Neural cell (in vitro differentiated cells): ENCODE results near the gene SAE1. TPM values are rescaled to one million over a fixed set of nuclear protein-coding genes. Genes with fewer than 3 reads are reported as not detected.

ENCODE experiments used
- H2AFZ ChIP-seq: fragments of 200-600, 300-800 bp; sonication (generic), shearing (Covaris generic); 2 replicates; pipeline ENCODE4 v1.6.0; 2014; ENCODE audit warnings: low read depth, mild to moderate bottlenecking, antibody characterized with exemption, low read length, moderate library complexity
- H3F3A ChIP-seq: fragments of 200-600 bp; shearing (Covaris generic); 2 replicates; pipeline ENCODE4 v1.6.1; 2016; ENCODE audit warnings: mild to moderate bottlenecking, moderate library complexity, mixed read lengths, antibody characterized with exemption, low read length; ENCODE audit not compliant: insufficient read depth, poor library complexity, severe bottlenecking
- H3K27ac ChIP-seq: fragments of 200-600, 300-800 bp; sonication (generic), shearing (Covaris generic); 2 replicates; pipeline ENCODE4 v1.5.1; 2014; ENCODE audit warnings: mild to moderate bottlenecking, low read length, moderate library complexity
- H3K27me3 ChIP-seq: fragments of 300-800, 200-600 bp; sonication (generic), shearing (Covaris generic); 2 replicates; pipeline ENCODE4 v1.6.0; 2014; ENCODE audit warnings: mild to moderate bottlenecking, low read depth, low read length, moderate library complexity; ENCODE audit not compliant: insufficient read depth
- H3K36me3 ChIP-seq: fragments of 300-800, 200-600 bp; sonication (generic), shearing (Covaris generic); 2 replicates; pipeline ENCODE4 v1.5.1; 2014; ENCODE audit warnings: mild to moderate bottlenecking, antibody characterized with exemption, low read length, moderate library complexity; ENCODE audit not compliant: insufficient read depth
- H3K4me2 ChIP-seq: fragments of 300-800, 200-600 bp; sonication (generic), shearing (Covaris generic); 2 replicates; pipeline ENCODE4 v1.6.0; 2014; ENCODE audit warnings: mild to moderate bottlenecking, low read length
- H3K4me3 ChIP-seq: fragments of 300-800, 200-600 bp; sonication (generic), shearing (Covaris generic); 2 replicates; pipeline ENCODE4 v1.5.1; 2014; ENCODE audit warnings: mild to moderate bottlenecking, low read length, moderate library complexity
- H3K79me2 ChIP-seq: fragments of 200-600 bp; shearing (Covaris generic); replicated peaks from 2 replicates; pipeline ENCODE4 v1.6.0; 2014; ENCODE audit warnings: mild to moderate bottlenecking, low read length, moderate library complexity; ENCODE audit not compliant: insufficient read depth
- H3K9ac ChIP-seq: fragments of 300-800, 200-600 bp; sonication (generic), shearing (Covaris generic); 2 replicates; pipeline ENCODE4 v1.6.1; 2016; ENCODE audit warnings: mild to moderate bottlenecking, low read length, mixed read lengths
- H3K9me2 ChIP-seq: fragments of 200-600 bp; shearing (Covaris generic); 2 replicates; pipeline ENCODE4 v1.6.1; 2016; ENCODE audit warnings: mild to moderate bottlenecking, low read length, mixed read lengths; ENCODE audit not compliant: insufficient read depth
- H3K9me3 ChIP-seq: fragments of 200-600, 300-800 bp; sonication (generic), shearing (Covaris generic); 2 replicates; pipeline ENCODE4 v1.6.1; 2016; ENCODE audit warnings: mild to moderate bottlenecking, mixed run types, low read length, moderate library complexity, mixed read lengths
- H4K20me1 ChIP-seq: fragments of 200-600 bp; shearing (Covaris generic); 2 replicates; pipeline ENCODE4 v1.6.1; 2016; ENCODE audit warnings: mild to moderate bottlenecking, mixed run types; ENCODE audit not compliant: insufficient read depth
- CTCF ChIP-seq: fragments of 450-650 bp; IDR thresholded peaks from 2 replicates; pipeline ENCODE4 v1.5.1; 2014; ENCODE audit warnings: antibody characterized with exemption, mild to moderate bottlenecking, moderate library complexity; ENCODE audit not compliant: poor library complexity, severe bottlenecking
- EP300 ChIP-seq: fragments of 450-650 bp; conservative IDR thresholded peaks from 2 replicates; pipeline ENCODE4 v1.6.1; 2014; ENCODE audit warnings: antibody characterized with exemption, mild to moderate bottlenecking, moderate library complexity; ENCODE audit not compliant: poor library complexity, severe bottlenecking
- EZH2 ChIP-seq: fragments of 200-600, 300-800 bp; shearing (Covaris generic), sonication (generic); IDR thresholded peaks from 2 replicates; pipeline ENCODE4 v1.6.1; 2014; ENCODE audit warnings: antibody characterized with exemption, low read length, borderline replicate concordance, mild to moderate bottlenecking; ENCODE audit not compliant: insufficient read depth, poor library complexity, severe bottlenecking
- MXI1 ChIP-seq: fragments of 450-650 bp; conservative IDR thresholded peaks from 2 replicates; pipeline ENCODE4 v1.6.1; 2014; ENCODE audit warnings: antibody characterized with exemption, mild to moderate bottlenecking; ENCODE audit not compliant: poor library complexity, severe bottlenecking
- POLR2AphosphoS5 ChIP-seq: IDR thresholded peaks from 2 replicates; pipeline ENCODE4 v1.6.1; 2012
- RAD21 ChIP-seq: fragments of 450-650 bp; conservative IDR thresholded peaks from 2 replicates; pipeline ENCODE4 v1.6.1; 2014; ENCODE audit warnings: antibody characterized with exemption, mild to moderate bottlenecking, moderate library complexity
- SMC3 ChIP-seq: fragments of 450-650 bp; conservative IDR thresholded peaks from 2 replicates; pipeline ENCODE4 v1.6.1; 2014; ENCODE audit warnings: antibody characterized with exemption, mild to moderate bottlenecking, moderate library complexity; ENCODE audit not compliant: poor library complexity
- TAF1 ChIP-seq: IDR thresholded peaks from 2 replicates; pipeline ENCODE4 v1.6.1; 2012; ENCODE audit warnings: low read depth
- polyA plus RNA-seq: library from polyadenylated mRNA; depleted of rRNA; stranded (reverse); fragments of >200 nt; gene quantifications from 2 replicates; pipeline ENCODE4 v1.2.3, GENCODE V29; 2014
- TF ChIP-seq, protein P1 (sequence below): IDR thresholded peaks from 2 replicates; pipeline ENCODE4 v1.6.1; 2012; ENCODE audit warnings: borderline replicate concordance

Gene SAE1
- polyA plus RNA-seq, 1 donor from 2014 or later = 178 TPM

- Histone ChIP-seq H2AFZ (peak within 1 kb of the TSS; percentile 51), H3K27me3 (no peaks in the 10 kb centered on the region), H3K36me3 (no peaks in the 10 kb centered on the region), H3K9me3 (no peaks in the 10 kb centered on the region), H3K79me2 (peaks cover 25% of the 10 kb centered on the region), H3K27ac (peak within 1 kb of the TSS; percentile 100), H3F3A (peaks cover 6% of the 10 kb centered on the region), H4K20me1 (no peaks in the 10 kb centered on the region), H3K9ac (peak within 1 kb of the TSS; percentile 100), H3K4me3 (peak within 1 kb of the TSS; percentile 90), H3K4me2 (peak within 1 kb of the TSS; percentile 86), H3K9me2 (no peaks in the 10 kb centered on the region)
- TF ChIP-seq MXI1 (peak; percentile 49), EZH2 (no peak), CTCF (no peak), RAD21 (no peak), SMC3 (peak; percentile 38), EP300 (peak; percentile 42), POLR2AphosphoS5 (peak; percentile 96), TAF1 (peak; percentile 63)
- TF ChIP-seq, protein P1, sequence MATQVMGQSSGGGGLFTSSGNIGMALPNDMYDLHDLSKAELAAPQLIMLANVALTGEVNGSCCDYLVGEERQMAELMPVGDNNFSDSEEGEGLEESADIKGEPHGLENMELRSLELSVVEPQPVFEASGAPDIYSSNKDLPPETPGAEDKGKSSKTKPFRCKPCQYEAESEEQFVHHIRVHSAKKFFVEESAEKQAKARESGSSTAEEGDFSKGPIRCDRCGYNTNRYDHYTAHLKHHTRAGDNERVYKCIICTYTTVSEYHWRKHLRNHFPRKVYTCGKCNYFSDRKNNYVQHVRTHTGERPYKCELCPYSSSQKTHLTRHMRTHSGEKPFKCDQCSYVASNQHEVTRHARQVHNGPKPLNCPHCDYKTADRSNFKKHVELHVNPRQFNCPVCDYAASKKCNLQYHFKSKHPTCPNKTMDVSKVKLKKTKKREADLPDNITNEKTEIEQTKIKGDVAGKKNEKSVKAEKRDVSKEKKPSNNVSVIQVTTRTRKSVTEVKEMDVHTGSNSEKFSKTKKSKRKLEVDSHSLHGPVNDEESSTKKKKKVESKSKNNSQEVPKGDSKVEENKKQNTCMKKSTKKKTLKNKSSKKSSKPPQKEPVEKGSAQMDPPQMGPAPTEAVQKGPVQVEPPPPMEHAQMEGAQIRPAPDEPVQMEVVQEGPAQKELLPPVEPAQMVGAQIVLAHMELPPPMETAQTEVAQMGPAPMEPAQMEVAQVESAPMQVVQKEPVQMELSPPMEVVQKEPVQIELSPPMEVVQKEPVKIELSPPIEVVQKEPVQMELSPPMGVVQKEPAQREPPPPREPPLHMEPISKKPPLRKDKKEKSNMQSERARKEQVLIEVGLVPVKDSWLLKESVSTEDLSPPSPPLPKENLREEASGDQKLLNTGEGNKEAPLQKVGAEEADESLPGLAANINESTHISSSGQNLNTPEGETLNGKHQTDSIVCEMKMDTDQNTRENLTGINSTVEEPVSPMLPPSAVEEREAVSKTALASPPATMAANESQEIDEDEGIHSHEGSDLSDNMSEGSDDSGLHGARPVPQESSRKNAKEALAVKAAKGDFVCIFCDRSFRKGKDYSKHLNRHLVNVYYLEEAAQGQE = peak; percentile 85
Measured at GRCh38 chr19:47112997-47113849, 17.4 kb upstream of the SAE1 start, which contains the start of gene ZC3H4. Gene ZC3H4, minus strand, starts transcription at chr19:47113776. Its CDS starts 1,192 bp downstream, at chr19:47112584.

DNA sequence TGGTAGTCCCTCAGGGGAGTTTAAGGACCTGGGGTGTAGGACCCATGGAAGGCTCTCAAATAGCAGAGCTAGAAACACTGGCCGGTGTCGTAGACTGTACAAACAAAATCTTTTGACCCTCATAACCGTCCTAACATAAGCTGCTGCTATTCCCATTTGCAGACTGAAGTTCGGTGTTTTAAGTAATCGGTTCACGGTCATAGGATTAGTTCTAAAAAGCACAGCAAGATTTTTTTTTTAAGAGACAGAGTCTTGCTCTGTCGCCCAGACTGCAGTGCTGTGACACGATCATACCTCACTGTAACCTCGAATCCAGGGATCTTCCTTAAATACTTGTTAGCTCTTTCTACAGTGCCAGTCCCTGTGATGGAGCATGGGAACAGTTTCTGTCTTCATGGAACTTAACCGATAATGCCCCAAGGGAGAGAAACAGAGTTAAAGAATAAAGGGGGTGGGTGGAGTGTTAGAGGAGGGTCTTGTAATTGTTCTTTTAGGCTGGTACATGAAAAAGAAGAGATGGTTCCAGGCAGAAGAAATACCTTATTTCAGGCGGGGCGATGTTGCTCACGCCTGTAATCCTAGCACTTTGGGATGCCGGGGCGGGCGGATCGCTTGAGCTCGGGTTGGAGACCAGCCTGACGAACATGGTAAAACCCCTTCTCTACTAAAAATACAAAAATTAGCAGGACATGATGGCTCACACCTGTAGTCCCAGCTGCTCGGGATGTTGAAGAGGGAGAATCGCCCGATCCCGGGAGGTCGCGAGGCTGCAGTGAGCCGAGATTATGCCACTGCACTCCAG, 16.6 kb upstream of the SAE1 start:
- Histone ChIP-seq H3K36me3 (no peaks in the 10 kb centered on the region), H4K20me1 (no peaks in the 10 kb centered on the region), H3K9ac (peak overlapping the region; percentile 100), H2AFZ (peak overlapping the region; percentile 25), H3K9me2 (no peaks in the 10 kb centered on the region), H3K27me3 (no peaks in the 10 kb centered on the region), H3K79me2 (peaks cover 25% of the 10 kb centered on the region), H3F3A (peaks cover 6% of the 10 kb centered on the region), H3K27ac (peak overlapping the region; percentile 100), H3K4me3 (peak overlapping the region; percentile 90), H3K4me2 (peak overlapping the region; percentile 23), H3K9me3 (no peaks in the 10 kb centered on the region)
- TF ChIP-seq CTCF (no peak), RAD21 (no peak), POLR2AphosphoS5 (no peak), TAF1 (no peak), EP300 (no peak), EZH2 (no peak)
- TF ChIP-seq, protein P1 = no peak
